HG03095 (cell line): ENCODE results near the gene GPR87.

Experiments
- ATAC-seq: cut with Tn5 transposase; IDR thresholded peaks from one replicate; pipeline ENCODE4 v1.9.1; 2021; ENCODE audit warnings: moderate library complexity; ENCODE audit not compliant: unreplicated experiment

The GPR87 gene, protein sequence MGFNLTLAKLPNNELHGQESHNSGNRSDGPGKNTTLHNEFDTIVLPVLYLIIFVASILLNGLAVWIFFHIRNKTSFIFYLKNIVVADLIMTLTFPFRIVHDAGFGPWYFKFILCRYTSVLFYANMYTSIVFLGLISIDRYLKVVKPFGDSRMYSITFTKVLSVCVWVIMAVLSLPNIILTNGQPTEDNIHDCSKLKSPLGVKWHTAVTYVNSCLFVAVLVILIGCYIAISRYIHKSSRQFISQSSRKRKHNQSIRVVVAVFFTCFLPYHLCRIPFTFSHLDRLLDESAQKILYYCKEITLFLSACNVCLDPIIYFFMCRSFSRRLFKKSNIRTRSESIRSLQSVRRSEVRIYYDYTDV

GRCh38 chr3:151316267-151316991 lies at the start of gene GPR87:
Gene GPR87, minus strand, starts transcription at chr3:151316820. Its CDS starts 16,720 bp downstream, at chr3:151300100.
- no peak for ATAC-seq

DNA sequence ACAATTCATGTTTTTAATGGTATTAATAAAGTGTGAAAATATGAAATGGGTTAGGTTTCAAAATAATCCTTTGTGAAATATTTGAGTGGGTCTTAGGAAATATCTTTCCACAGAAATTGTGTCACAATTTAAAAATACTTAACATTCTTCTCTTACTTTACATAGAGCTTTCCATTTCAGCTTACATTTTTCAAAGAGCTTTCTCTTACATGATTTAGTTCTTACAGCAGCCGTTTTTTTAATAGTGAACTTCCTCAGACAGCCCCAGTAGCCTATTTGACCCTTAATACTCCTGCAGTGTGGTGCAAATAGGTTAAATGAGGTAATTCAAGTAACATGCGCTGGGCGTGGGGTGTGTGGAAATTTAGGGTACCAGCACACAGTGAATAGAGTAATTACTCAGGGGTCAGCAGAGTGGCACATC lies 46.1 kb upstream of the GPR87 start:
- no peak for ATAC-seq

- ATAC-seq = no peak
Measured at GRCh38 chr3:151357463-151357850, 40.8 kb upstream of the GPR87 start.

GRCh38 chr3:151356794-151357462 lies 40.3 kb upstream of the GPR87 start:
- ATAC-seq = no peak

GRCh38 chr3:151351648-151352047 lies 35.0 kb upstream of the GPR87 start:
- no peak for ATAC-seq

DNA sequence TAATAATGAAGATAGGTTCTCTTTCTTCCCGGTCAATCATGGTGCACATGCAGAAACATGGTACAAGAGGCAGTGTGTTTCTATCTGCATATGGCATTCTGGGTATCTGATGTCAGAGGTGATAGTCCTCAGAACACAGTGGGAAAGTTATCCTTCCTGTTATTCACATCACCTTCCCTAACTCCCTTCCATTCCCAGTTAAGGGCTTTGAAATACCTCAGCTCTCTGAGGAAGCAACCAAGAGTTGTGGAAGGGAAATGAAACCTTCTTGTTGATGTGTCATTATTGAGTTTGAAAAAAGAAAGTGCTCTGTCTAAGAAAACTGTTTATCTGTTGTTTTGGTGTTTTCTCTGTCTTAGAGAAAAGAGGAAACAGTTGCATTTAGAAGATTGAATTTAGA lies 34.6 kb upstream of the GPR87 start:
- no peak for ATAC-seq

GRCh38 chr3:151350656-151351055 lies 34.0 kb upstream of the GPR87 start:
- no peak for ATAC-seq

DNA sequence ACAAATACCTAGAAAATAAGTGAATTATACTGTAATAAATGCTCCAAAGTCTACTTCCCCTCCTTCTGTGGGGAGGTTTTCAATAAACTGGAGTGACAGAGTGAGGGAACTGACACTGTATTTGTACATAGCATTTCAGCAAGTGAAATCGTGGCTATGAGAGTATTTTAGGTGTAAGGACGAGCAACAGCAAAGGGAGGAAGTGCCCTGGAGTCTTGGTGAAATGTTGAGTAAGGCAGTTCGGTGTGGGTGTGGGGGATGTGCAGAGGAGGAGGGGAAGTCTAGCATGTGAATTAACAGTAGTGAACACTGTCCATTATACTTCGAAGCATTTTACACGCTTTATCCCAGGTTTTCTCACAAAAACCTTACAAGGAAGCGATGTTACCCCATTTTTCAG lies 30.8 kb upstream of the GPR87 start:
- no peak for ATAC-seq

- ATAC-seq = no peak
Measured at GRCh38 chr3:151346292-151346691, 29.7 kb upstream of the GPR87 start.

GRCh38 chr3:151345859-151346258 lies 29.2 kb upstream of the GPR87 start:
- ATAC-seq = no peak

GRCh38 chr3:151331696-151332095 lies 15.1 kb upstream of the GPR87 start:
- ATAC-seq = no peak

DNA sequence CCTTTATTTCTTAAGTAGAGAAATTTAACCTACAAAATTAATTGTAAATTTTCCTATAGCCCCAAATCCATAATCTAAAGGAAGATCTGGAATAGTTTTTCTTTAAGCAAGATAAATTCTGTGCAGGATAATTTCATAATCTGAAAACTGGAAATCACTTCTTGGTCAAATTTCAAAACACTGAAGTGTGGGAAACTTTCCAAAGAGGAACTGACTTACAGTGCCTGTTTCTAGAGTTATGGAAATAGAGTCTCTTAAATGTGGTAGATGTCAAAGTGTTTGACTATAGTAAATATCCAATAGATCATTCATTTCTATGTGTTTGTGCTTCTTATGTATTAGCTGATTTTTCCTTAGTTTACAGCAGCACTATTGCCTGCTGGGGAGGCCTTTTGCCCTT lies 14.3 kb upstream of the GPR87 start:
- ATAC-seq = no peak

DNA sequence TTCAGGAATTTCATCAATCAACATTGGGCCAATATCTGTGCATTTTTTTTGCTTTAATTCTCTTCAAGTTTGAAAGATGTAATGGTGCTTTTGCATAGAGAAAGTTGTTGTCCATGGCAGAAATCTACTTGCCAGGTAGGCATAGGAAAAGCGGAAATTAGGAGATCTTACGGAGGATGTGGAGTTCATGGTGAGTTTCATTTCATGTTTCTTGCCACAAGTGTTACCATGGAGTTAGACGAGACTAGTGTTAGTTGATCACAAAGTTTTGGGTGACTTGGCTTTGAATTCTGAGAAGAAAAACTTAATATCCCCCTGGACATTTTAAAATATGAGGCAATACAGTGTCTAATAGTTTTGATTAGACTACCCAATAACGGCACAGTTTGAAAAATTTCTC lies 13.8 kb upstream of the GPR87 start:
- ATAC-seq = no peak

DNA sequence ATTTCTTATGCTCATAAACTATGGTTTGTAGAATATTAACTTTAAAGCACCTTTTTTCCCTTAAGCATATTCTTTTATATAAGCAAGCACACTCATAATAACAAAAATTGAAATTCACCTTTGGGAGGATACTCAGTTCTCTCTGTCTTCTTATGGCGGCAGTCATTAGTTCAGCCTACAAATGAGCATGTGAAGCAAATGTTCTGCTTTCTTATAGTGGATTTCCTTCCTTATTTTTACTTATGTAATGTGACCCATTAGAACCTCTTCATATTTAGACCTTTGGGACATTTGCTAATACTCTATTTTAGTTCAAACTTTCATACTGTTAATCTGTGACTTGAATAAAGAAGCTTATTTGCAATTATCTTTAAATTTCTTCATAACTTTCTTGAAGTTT lies 12.7 kb upstream of the GPR87 start, which contains the start of gene P2RY13:
Gene P2RY13, minus strand, starts transcription at position 187 of the 400 bp plus-strand sequence. Its CDS starts 21 bp downstream, at position 166.
- ATAC-seq = no peak

- no peak for ATAC-seq
Measured at GRCh38 chr3:151328298-151328995, 11.8 kb upstream of the GPR87 start.

GRCh38 chr3:151327571-151328198 lies 11.1 kb upstream of the GPR87 start:
- ATAC-seq = no peak

DNA sequence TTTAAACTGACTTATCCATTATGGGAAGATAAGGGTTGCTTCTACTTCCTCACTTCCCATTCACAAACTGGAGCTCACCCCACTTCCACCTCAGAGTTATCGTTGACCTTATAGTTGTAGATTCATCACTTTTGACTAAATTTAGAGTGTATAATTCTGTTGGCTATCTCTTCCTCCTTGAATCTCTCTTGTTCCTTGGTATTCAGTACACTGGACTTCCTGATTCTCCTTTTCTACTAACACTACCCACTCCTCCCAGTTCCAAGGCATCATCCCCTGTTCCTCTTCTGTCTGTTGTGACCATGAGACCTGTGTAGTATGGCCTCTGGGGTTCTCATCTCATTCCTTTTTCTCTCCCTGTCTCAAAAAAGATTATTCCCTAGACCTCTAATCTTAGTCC lies 5.9 kb upstream of the GPR87 start:
- no peak for ATAC-seq

DNA sequence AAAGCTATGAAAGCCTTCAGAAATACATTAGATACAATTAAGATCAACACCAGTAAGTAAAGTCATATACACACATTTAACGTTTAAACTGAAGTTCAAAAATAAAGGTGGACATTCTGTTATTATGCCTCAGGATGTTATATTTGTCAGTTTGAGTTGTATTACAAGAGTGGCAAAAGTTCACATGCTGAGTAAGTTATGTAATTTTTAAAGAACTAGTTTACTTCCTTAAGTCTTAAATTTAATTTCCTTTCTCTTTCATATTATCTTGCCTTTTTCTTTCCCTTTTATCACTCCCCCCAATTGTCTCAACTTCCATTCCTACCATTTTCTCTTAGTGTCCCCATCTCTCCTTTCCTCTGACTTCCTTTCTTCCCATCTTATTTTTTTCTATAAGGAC lies 4.9 kb upstream of the GPR87 start:
- ATAC-seq = no peak

- ATAC-seq = no peak
Measured at GRCh38 chr3:151320131-151320530, 3.5 kb upstream of the GPR87 start.

DNA sequence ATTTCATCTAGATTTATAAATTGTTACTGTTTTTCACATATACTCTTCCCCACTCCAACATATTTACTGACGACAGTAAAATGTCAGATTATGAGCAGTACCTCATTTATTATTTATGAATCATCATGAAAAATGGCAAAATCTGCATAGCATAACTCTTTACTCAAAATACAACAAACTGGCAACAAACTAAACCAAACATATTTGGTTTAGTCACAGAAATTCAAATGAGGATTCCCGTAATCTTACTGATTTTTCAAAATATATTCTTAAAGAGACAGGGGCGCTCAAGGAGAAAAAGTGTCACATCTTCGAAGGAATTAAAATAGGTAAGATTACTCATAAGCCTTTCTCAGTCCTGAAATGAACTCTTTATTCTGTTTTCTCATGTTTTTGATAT lies 3.0 kb upstream of the GPR87 start:
- ATAC-seq = no peak

GRCh38 chr3:151318991-151319390 lies 2.4 kb upstream of the GPR87 start:
- no peak for ATAC-seq
